ENCODE results near the gene TEX13A.

TEX13A gene

DNA sequence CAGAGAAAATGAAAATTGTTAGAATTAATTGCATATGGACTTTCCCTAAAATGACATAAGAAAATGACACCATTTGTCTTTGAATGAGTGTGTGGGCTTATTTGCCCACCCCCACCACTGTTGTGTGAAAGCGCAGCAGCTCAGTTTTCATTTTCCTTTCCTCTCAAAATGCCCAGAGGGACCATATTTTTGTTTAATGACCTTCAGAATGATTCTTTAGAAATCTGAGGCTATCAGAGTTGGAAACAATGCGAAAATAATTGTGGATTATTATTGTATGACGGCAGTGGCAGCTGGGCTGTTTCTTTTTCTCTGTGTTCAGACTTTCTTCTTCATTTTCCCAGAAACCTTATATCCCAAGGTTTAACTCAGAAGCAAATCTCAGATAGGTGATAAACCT lies 44.6 kb upstream of the TEX13A start:
- DNase-seq (ENCODE audit: low spot score) = no peak
- no peak overlapping the region for H2AFZ ChIP-seq (ENCODE audit: low read length)
- no peak overlapping the region for H2BK120ac ChIP-seq (ENCODE audit: low read depth, low read length)
- no peak overlapping the region for H3K23ac ChIP-seq (ENCODE audit: low read depth, low read length, poor library complexity)
- H3K27me3 ChIP-seq (ENCODE audit: control insufficient read depth in 3 of 3, insufficient read depth in 3 of 3, low read depth in 1 of 3, low read length in 3 of 3) = no peaks in the 10 kb centered on the region
- no peak overlapping the region for H4K91ac ChIP-seq (ENCODE audit: low read depth, low read length, poor library complexity)
- no peaks in the 10 kb centered on the region for H3K4me1 ChIP-seq (ENCODE audit: control insufficient read depth in 2 of 2, insufficient read depth in 1 of 2, low read depth in 1 of 2, low read length in 2 of 2)
- H3K18ac ChIP-seq (ENCODE audit: low read length) = no peak overlapping the region
- no peak overlapping the region for H3K4ac ChIP-seq (ENCODE audit: low read length)
- no peak overlapping the region for H2BK5ac ChIP-seq (ENCODE audit: low read length)
- no peak overlapping the region for H2BK12ac ChIP-seq (ENCODE audit: low read length)
- H3K36me3 ChIP-seq (replicated peaks in 1 of 2; ENCODE audit: control insufficient read depth in 2 of 2, insufficient read depth in 2 of 2, low read length in 2 of 2) = no peaks in the 10 kb centered on the region
- no peak overlapping the region for H4K8ac ChIP-seq (ENCODE audit: low read depth, low read length)
- H3K27ac ChIP-seq (replicated peaks; ENCODE audit: low read length) = no peak overlapping the region
- no peak overlapping the region for H3K9ac ChIP-seq (ENCODE audit: low read depth, low read length, poor library complexity)
- WGBS, 2 donors (ENCODE audit: extremely low coverage in 2 of 2, insufficient read length in 2 of 2, insufficient replicate concordance in 1 of 2) = no CpG with 5 or more reads among the region's 3 CpGs
- H3K4me2 ChIP-seq (ENCODE audit: insufficient read depth, low read length, poor library complexity, severe bottlenecking) = no peak overlapping the region
- H2AK5ac ChIP-seq (ENCODE audit: low read depth, low read length) = no peak overlapping the region
- H2BK15ac ChIP-seq (ENCODE audit: low read length) = no peak overlapping the region
- H3K14ac ChIP-seq (ENCODE audit: low read length) = no peak overlapping the region
- no peaks in the 10 kb centered on the region for H3K9me3 ChIP-seq (replicated peaks in 1 of 2; ENCODE audit: control insufficient read depth in 2 of 2, insufficient read depth in 1 of 2, low read depth in 1 of 2, low read length in 2 of 2)
- H3K79me1 ChIP-seq (ENCODE audit: low read depth, low read length) = no peaks in the 10 kb centered on the region
- no peak overlapping the region for H3K4me3 ChIP-seq (ENCODE audit: low read length in 2 of 2)

- Histone ChIP-seq H4K91ac (ENCODE audit: low read depth, low read length, poor library complexity) (no peak overlapping the region), H3K27me3 (ENCODE audit: control insufficient read depth in 3 of 3, insufficient read depth in 3 of 3, low read depth in 1 of 3, low read length in 3 of 3) (no peaks in the 10 kb centered on the region), H3K79me1 (ENCODE audit: low read depth, low read length) (no peaks in the 10 kb centered on the region), H3K27ac (replicated peaks; ENCODE audit: low read length) (no peak overlapping the region), H3K9ac (ENCODE audit: low read depth, low read length, poor library complexity) (no peak overlapping the region), H2BK12ac (ENCODE audit: low read length) (no peak overlapping the region), H2AFZ (ENCODE audit: low read length) (no peak overlapping the region), H2BK120ac (ENCODE audit: low read depth, low read length) (no peak overlapping the region), H3K18ac (ENCODE audit: low read length) (no peak overlapping the region), H3K14ac (ENCODE audit: low read length) (no peak overlapping the region), H3K4me2 (ENCODE audit: insufficient read depth, low read length, poor library complexity, severe bottlenecking) (no peak overlapping the region), H3K4me1 (ENCODE audit: control insufficient read depth in 2 of 2, insufficient read depth in 1 of 2, low read depth in 1 of 2, low read length in 2 of 2) (no peaks in the 10 kb centered on the region), H3K4ac (ENCODE audit: low read length) (no peak overlapping the region), H4K8ac (ENCODE audit: low read depth, low read length) (no peak overlapping the region), H2AK5ac (ENCODE audit: low read depth, low read length) (no peak overlapping the region), H2BK15ac (ENCODE audit: low read length) (no peak overlapping the region), H3K23ac (ENCODE audit: low read depth, low read length, poor library complexity) (no peak overlapping the region), H3K9me3 (replicated peaks in 1 of 2; ENCODE audit: control insufficient read depth in 2 of 2, insufficient read depth in 1 of 2, low read depth in 1 of 2, low read length in 2 of 2) (no peaks in the 10 kb centered on the region), H3K4me3 (ENCODE audit: low read length in 2 of 2) (no peak overlapping the region), H2BK5ac (ENCODE audit: low read length) (no peak overlapping the region), H3K36me3 (replicated peaks in 1 of 2; ENCODE audit: control insufficient read depth in 2 of 2, insufficient read depth in 2 of 2, low read length in 2 of 2) (no peaks in the 10 kb centered on the region)
- no peak for DNase-seq (ENCODE audit: low spot score)
- no CpG with 5 or more reads among the region's 1 CpG for WGBS, 2 donors (ENCODE audit: extremely low coverage in 2 of 2, insufficient read length in 2 of 2, insufficient replicate concordance in 1 of 2)
These were observed 43.3 kb upstream of the TEX13A start for GRCh38 chrX:105263801-105264200.

GRCh38 chrX:105263171-105263570 lies 42.7 kb upstream of the TEX13A start:
- Histone ChIP-seq H2AK5ac (ENCODE audit: low read depth, low read length) (no peak overlapping the region), H3K4me2 (ENCODE audit: insufficient read depth, low read length, poor library complexity, severe bottlenecking) (no peak overlapping the region), H3K79me1 (ENCODE audit: low read depth, low read length) (no peaks in the 10 kb centered on the region), H3K9me3 (replicated peaks in 1 of 2; ENCODE audit: control insufficient read depth in 2 of 2, insufficient read depth in 1 of 2, low read depth in 1 of 2, low read length in 2 of 2) (no peaks in the 10 kb centered on the region), H2BK12ac (ENCODE audit: low read length) (no peak overlapping the region), H3K27ac (replicated peaks; ENCODE audit: low read length) (no peak overlapping the region), H3K9ac (ENCODE audit: low read depth, low read length, poor library complexity) (no peak overlapping the region), H2BK5ac (ENCODE audit: low read length) (no peak overlapping the region), H2BK120ac (ENCODE audit: low read depth, low read length) (no peak overlapping the region), H3K27me3 (ENCODE audit: control insufficient read depth in 3 of 3, insufficient read depth in 3 of 3, low read depth in 1 of 3, low read length in 3 of 3) (no peaks in the 10 kb centered on the region), H4K91ac (ENCODE audit: low read depth, low read length, poor library complexity) (no peak overlapping the region), H3K18ac (ENCODE audit: low read length) (no peak overlapping the region), H3K14ac (ENCODE audit: low read length) (no peak overlapping the region), H3K4ac (ENCODE audit: low read length) (no peak overlapping the region), H2AFZ (ENCODE audit: low read length) (no peak overlapping the region), H2BK15ac (ENCODE audit: low read length) (no peak overlapping the region), H4K8ac (ENCODE audit: low read depth, low read length) (no peak overlapping the region), H3K23ac (ENCODE audit: low read depth, low read length, poor library complexity) (no peak overlapping the region), H3K4me1 (ENCODE audit: control insufficient read depth in 2 of 2, insufficient read depth in 1 of 2, low read depth in 1 of 2, low read length in 2 of 2) (no peaks in the 10 kb centered on the region), H3K36me3 (replicated peaks in 1 of 2; ENCODE audit: control insufficient read depth in 2 of 2, insufficient read depth in 2 of 2, low read length in 2 of 2) (no peaks in the 10 kb centered on the region), H3K4me3 (ENCODE audit: low read length in 2 of 2) (no peak overlapping the region)
- no peak for DNase-seq (ENCODE audit: low spot score)
- WGBS, 2 donors (ENCODE audit: extremely low coverage in 2 of 2, insufficient read length in 2 of 2, insufficient replicate concordance in 1 of 2) = no CpG with 5 or more reads among the region's 2 CpGs

- DNase-seq (ENCODE audit: low spot score) = no peak
These were observed 40.0 kb upstream of the TEX13A start for GRCh38 chrX:105260291-105261043.

More at GRCh38 chrX:105260291-105261043, 40.0 kb upstream of the TEX13A start:
- no peak overlapping the region for H2BK120ac ChIP-seq (ENCODE audit: low read depth, low read length)
- H3K9me3 ChIP-seq (replicated peaks in 1 of 2; ENCODE audit: control insufficient read depth in 2 of 2, insufficient read depth in 1 of 2, low read depth in 1 of 2, low read length in 2 of 2) = no peaks in the 10 kb centered on the region
- H3K27me3 ChIP-seq (ENCODE audit: control insufficient read depth in 3 of 3, insufficient read depth in 3 of 3, low read depth in 1 of 3, low read length in 3 of 3) = no peaks in the 10 kb centered on the region
- no peak overlapping the region for H3K27ac ChIP-seq (replicated peaks; ENCODE audit: low read length)
- H2BK12ac ChIP-seq (ENCODE audit: low read length) = no peak overlapping the region
- H3K36me3 ChIP-seq (replicated peaks in 1 of 2; ENCODE audit: control insufficient read depth in 2 of 2, insufficient read depth in 2 of 2, low read length in 2 of 2) = no peaks in the 10 kb centered on the region
- no peaks in the 10 kb centered on the region for H3K4me1 ChIP-seq (ENCODE audit: control insufficient read depth in 2 of 2, insufficient read depth in 1 of 2, low read depth in 1 of 2, low read length in 2 of 2)
- H2BK15ac ChIP-seq (ENCODE audit: low read length) = no peak overlapping the region
- H3K79me1 ChIP-seq (ENCODE audit: low read depth, low read length) = no peaks in the 10 kb centered on the region
- H3K18ac ChIP-seq (ENCODE audit: low read length) = no peak overlapping the region
- H4K91ac ChIP-seq (ENCODE audit: low read depth, low read length, poor library complexity) = no peak overlapping the region
- no peak overlapping the region for H2AK5ac ChIP-seq (ENCODE audit: low read depth, low read length)
- no CpG with 5 or more reads among the region's 8 CpGs for WGBS, 2 donors (ENCODE audit: extremely low coverage in 2 of 2, insufficient read length in 2 of 2, insufficient replicate concordance in 1 of 2)
- no peak overlapping the region for H4K8ac ChIP-seq (ENCODE audit: low read depth, low read length)
- no peak overlapping the region for H3K23ac ChIP-seq (ENCODE audit: low read depth, low read length, poor library complexity)
- no peak overlapping the region for H3K9ac ChIP-seq (ENCODE audit: low read depth, low read length, poor library complexity)
- no peak overlapping the region for H2AFZ ChIP-seq (ENCODE audit: low read length)
- H2BK5ac ChIP-seq (ENCODE audit: low read length) = no peak overlapping the region
- H3K4me2 ChIP-seq (ENCODE audit: insufficient read depth, low read length, poor library complexity, severe bottlenecking) = no peak overlapping the region
- no peak overlapping the region for H3K14ac ChIP-seq (ENCODE audit: low read length)
- no peak overlapping the region for H3K4me3 ChIP-seq (ENCODE audit: low read length in 2 of 2)
- no peak overlapping the region for H3K4ac ChIP-seq (ENCODE audit: low read length)

Data from neuronal stem cell (in vitro differentiated cells).